Thyroid gland (tissue), 4 donors: ENCODE data around the gene TBC1D22A.

Experiments used
- CTCF ChIP-seq, 6 experiments: fragments of 200-600 bp in 3 of 6; fragments of 450-650 bp in 3 of 6; sonication (generic) in 3 of 6; IDR thresholded peaks; one replicate each; pipeline ENCODE4 v1.5.1; 2016 to 2019; ENCODE audit warnings: antibody characterized with exemption in 6 of 6, mild to moderate bottlenecking in 2 of 6, inconsistent platforms in 1 of 6, moderate library complexity in 1 of 6
- POLR2A ChIP-seq, 2 donors: fragments of 450-650 bp; IDR thresholded peaks; one replicate each; pipeline ENCODE4 v1.6.1; 2017; ENCODE audit warnings: antibody characterized with exemption in 2 of 2, mild to moderate bottlenecking in 2 of 2, moderate library complexity in 1 of 2

GRCh38 chr22:46887978-46888377 is 125.5 kb downstream of the TBC1D22A start:
- TF ChIP-seq CTCF (IDR thresholded peaks at IDR 0.05), result no peak
- TF ChIP-seq POLR2A (IDR thresholded peaks at IDR 0.05), result no peak
